ENCODE data around the gene FANCE.
"Not testable (repeated sequence)": the region's sequence is repeated elsewhere in the genome, so short reads cannot be mapped to it uniquely, and the experiment has no call there.

Gene FANCE

GRCh38 chr6:35432702-35433101 lies 19.4 kb upstream of the FANCE start:
- DNase-seq, result not testable (repeated sequence)

DNA sequence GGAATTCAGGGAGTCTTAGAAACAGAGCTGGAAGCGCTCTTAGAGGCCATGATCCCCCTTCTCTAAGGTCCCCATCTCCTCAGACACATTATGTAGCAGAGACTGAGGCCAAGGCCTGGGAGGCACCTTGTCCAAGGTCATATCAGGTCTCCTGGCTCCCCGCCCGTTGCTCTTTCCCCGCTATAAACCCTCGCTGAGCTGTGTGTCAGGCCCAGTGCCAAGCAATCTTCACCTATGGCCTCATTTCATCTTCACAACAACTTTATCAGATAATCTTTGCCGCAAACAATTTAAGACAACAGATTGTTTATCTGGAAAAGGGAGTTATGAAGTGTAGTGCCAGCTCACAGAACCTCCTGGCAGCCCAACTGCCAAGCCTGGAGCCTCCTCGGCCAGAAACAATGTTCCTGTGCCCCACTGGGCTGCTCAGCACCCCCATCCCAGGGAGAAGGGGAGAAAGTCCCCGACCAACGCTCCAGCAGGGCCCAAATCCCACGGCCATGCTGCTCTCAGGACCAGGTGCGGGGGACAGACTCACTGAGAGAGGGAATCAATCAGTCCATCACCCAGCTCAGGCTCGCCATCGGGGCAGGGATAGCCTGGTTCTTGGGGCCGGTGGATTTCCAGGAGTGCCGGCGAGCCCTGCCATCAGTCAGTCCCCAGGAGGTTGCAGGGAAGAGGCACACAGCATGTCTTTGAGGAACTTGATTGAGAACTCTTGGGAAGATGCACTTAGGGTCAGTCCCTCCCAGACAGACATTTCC lies 16.9 kb upstream of the FANCE start:
- peak; percentile 67 for DNase-seq

- no peak for DNase-seq
These were observed 15.9 kb upstream of the FANCE start for GRCh38 chr6:35436071-35436857.

DNA sequence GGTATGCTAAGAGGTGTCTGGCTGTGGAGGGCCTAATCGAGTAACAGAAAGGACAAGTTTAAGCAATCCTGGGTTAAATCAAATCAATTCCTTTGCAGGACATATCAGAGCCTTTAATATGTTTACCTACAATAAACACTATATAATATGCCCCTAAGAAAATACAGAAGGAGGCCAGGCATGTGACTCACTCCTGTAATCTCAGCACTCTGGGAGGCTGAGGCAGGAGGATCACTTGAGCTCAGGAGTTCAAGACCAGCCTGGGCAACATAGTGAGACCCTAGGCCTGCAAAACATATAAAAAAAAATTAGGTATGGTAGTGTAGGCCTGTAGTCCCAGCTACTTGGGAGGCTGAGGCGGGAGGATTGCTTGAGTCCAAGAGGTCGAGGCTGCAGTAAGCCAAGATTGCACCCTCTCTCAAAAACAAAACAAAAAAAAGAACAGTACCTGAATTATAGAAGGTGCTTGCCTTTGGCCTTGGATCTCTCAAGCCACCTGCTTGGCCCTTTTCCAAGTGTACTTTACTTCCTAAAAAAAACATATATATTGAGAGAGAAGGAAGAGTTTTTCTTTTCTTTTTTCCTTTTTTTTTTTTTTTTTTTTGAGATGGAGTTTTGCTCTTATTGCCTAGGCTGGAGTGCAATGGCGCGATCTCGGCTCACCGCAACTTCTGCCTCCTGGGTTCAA lies 13.6 kb upstream of the FANCE start:
- not testable (repeated sequence) for DNase-seq

DNA sequence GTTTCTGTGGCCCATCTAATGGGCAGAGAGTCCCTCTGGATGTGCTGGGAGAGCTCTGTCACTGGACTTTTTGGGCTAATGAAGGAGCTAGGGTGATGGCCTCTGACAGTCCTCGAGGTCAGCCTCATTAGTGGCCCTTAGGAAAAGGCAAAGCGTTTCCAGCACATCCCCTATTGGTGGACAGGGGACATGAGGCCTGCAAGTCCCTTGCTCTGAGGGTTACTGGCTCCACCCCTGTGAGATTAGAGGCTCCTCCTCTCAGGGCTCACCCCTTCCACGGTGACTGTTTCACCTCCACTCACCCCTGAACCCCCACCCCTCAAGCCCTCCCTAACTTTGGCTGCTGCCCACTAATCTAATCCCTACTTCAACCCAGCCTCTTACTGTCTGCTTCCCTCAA lies 12.8 kb upstream of the FANCE start:
- DNase-seq, result no peak

DNA sequence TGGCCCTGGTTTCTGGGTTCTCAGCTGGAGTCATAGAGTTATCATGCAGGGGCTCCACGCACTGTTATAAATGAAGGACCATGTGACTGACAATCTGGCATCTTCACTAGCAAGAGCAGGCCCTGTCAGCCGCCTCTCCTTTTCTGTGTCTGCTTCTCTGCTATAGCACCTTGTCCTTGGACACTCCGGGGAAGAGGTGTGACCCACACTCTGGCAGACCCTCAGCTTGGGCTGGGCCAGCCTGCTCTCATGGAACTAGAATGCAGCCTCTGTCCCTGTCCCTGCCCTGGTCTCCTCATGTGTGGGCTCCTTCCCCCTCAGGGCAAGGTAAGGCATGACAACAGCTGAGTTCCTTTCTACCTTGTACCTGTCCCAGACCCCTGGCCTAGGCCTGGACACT lies 10.9 kb upstream of the FANCE start:
- DNase-seq, result no peak

DNA sequence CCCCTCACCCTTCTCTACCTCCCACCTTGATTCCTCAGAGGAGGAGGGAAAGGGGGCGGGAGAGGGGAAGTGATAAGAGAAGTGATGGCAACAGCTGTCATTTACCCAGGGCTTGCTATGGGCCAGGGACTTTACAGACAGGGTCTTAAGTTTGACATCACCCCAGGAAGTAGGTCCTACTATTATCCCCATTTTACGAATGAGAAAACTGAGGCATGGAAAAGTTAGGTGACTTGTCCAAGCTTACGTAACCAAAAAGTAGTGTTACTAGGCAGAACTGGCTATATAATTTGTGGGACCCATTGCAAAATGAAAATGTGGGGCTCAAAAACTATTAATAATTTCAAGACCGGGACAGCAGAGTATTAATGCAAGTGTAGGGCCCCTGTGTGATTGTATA lies 10.5 kb upstream of the FANCE start:
- no peak for DNase-seq

DNA sequence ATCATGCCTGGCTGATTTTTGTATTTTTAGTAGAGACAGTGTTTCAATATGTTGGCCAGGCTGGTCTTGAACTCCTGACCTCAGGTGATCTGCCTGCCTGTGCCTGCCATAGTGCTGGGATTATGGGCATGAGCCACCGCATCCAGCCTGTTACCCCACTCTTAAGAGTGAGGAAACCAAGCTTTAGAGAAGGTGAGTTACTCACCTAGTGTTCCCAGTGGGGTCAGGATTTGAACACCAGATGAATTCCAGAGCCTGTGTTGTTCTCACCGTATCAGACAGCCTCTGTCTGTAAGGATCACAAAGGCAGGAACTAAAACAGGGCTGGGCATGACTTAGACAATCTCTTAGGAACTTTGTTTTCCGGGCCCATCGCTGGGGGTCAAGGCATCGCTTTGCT lies 9.4 kb upstream of the FANCE start:
- no peak for DNase-seq

- DNase-seq, result no peak
These were observed 8.7 kb upstream of the FANCE start for GRCh38 chr6:35443341-35444030.

DNA sequence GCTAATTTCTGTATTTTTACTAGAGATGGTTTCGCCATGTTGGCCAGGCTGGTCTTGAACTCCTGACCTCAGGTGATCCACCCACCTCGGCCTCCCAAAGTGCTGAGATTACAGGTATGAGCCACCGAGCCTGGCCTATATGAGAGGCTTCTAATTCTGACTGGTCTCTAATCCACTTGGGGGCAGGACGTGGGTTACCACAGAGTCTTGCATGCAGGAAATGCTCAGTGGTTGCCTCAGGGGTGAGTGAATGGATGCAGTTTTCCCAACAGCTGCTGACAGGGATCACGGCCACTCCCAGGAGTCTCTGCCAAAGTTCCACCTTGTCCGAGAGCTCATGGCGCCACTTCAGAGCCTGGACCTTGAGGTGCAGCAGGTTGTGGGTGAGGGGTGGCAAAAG lies 6.4 kb upstream of the FANCE start:
- DNase-seq, result no peak

DNA sequence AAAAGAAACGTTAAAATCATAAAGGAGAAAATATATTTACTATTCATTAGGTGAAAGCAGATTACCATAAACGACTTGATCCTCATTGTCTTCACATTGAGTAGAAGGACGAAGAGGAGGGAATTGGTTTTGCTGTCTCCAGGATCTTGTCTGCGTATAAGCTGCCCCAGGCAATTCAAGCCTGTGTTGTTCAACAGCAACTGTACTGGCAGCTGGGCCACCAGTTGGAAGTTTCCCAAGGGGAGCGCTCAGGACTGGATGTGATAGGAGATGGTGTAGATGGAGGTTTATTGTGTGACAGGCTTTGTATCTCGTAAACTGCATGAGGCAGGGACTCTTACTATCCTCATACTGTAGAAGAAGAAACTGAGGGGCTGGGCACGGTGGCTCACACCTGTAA lies 3.9 kb upstream of the FANCE start:
- no peak for DNase-seq

DNA sequence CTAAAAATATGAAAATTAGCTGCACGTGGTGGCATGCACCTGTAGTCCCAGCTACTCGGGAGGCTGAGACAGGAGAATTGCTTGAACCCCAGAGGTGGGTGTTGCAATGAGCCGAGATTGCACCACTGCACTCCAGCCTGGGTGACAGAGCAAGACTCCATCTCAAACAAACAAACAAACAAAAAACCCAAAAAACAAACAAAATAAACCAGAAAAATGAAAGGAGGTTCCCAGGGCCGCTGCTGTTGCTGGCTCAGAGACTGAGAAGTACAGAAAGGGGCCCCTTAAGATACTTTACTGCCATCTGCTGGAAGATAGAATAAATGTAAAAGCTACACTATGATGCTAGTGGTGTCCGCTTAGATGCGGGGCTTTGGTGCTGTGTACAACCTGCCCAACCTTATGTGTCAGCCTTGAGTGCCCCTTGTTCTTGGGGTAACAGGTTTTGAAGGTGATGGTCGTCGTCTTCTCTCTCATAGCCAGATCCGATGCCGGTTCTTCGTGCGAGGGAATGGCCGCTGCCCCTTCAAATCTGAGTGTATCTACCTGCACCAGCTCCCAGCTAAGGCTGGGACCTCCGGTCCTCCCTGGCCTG lies 2.8 kb upstream of the FANCE start:
- DNase-seq, result peak; percentile 82

- no peak for DNase-seq
These were observed 570 bp upstream of the FANCE start for GRCh38 chr6:35451354-35452182.

DNA sequence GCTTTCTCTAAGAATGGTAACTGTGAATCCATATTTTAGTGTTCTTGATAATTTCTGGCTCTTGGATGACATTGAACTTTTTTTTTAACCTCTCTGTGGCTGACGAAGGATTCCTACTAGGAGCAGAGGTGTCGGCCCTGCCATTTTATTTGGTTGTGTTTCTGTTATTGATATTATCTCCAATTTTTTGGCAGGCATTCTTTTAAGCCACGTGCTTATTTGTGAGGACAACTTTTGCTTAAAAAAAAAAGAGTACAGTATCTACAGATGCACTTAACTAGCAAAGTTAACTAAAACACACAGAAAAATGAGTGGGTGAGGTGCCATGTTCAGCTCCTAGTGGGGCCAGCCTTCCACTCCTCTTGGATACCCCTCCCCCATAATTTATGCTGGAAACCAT lies 1.1 kb downstream of the FANCE start:
- peak; percentile 6 for DNase-seq

- no peak for DNase-seq
These were observed 2.4 kb downstream of the FANCE start for GRCh38 chr6:35454391-35455110.

GRCh38 chr6:35457907-35458306 lies 5.8 kb downstream of the FANCE start:
- no peak for DNase-seq

- DNase-seq, result no peak
These were observed 9.1 kb downstream of the FANCE start for GRCh38 chr6:35461270-35461669.

GRCh38 chr6:35463292-35463691 lies 11.2 kb downstream of the FANCE start:
- no peak for DNase-seq

- DNase-seq, result no peak
These were observed 13.5 kb downstream of the FANCE start for GRCh38 chr6:35465646-35466045.

- DNase-seq, result peak; percentile 95
These were observed 16.2 kb downstream of the FANCE start, which contains the start of gene RPL10A for GRCh38 chr6:35468181-35468979. RPL10A (plus strand) TSS chr6:35468401; CDS start chr6:35468435, 34 bp downstream.

All from DMS79 treated with DMSO at 0.1 percent for 48 hours (cell line).